Measurements from ENCODE around the gene MELK. TPM values are rescaled to one million over a fixed set of nuclear protein-coding genes. Genes with fewer than 3 reads are reported as not detected.

Gene MELK
- total and polyA plus RNA-seq, 10 donors: 0.64 to 9.3 (median 2.9) TPM

- no peaks in the 10 kb centered on the region for H3K36me3 ChIP-seq
- no peak for TF ChIP-seq POLR2AphosphoS5 (IDR thresholded peaks at IDR 0.05)
- TF ChIP-seq CTCF (IDR thresholded peaks at IDR 0.05 in 8 of 11, conservative IDR thresholded peaks at IDR 0.05 in 3 of 11): no peak
- TF ChIP-seq POLR2A (IDR thresholded peaks at IDR 0.05): no peak
- DNase-seq: no peak
- peaks cover 0 to 7% (median 0%) of the 10 kb centered on the region in 8 donors for H3K9me3 ChIP-seq
- WGBS, 5 donors: 94 to 100% (median 94%) methylated on average over 1 of the region's 1 CpG
- H3K4me1 ChIP-seq: no peaks in the 10 kb centered on the region
- H3K4me3 ChIP-seq: no peak overlapping the region
- no peak overlapping the region for H3K27ac ChIP-seq
- intact Hi-C loops (cut with DNase I; ENCODE audit: low total_unique reads): no loop called here
- H3K27me3 ChIP-seq (replicated peaks in 1 of 7): no peaks in the 10 kb centered on the region
Measured at GRCh38 chr9:36535107-36535506, 37.6 kb upstream of the MELK start.

GRCh38 chr9:36537861-36538260 is 34.8 kb upstream of the MELK start:
- H3K9me3 ChIP-seq: peaks cover 0 to 7% (median 0%) of the 10 kb centered on the region in 8 donors
- DNase-seq: no peak
- H3K27me3 ChIP-seq (replicated peaks in 1 of 7): no peaks in the 10 kb centered on the region
- H3K27ac ChIP-seq: no peak overlapping the region
- no peaks in the 10 kb centered on the region for H3K36me3 ChIP-seq
- intact Hi-C loops (cut with DNase I; ENCODE audit: low total_unique reads): no loop called here
- WGBS, 5 donors: 63 to 74% (median 68%) methylated on average over 4 of the region's 4 CpGs
- no peak overlapping the region for H3K4me3 ChIP-seq
- H3K4me1 ChIP-seq: no peaks in the 10 kb centered on the region
- TF ChIP-seq CTCF (IDR thresholded peaks at IDR 0.05 in 8 of 11, conservative IDR thresholded peaks at IDR 0.05 in 3 of 11) (no peak), POLR2AphosphoS5 (IDR thresholded peaks at IDR 0.05) (no peak), POLR2A (IDR thresholded peaks at IDR 0.05) (no peak)

- Histone ChIP-seq H3K4me1 (no peaks in the 10 kb centered on the region), H3K27ac (no peak overlapping the region), H3K9me3 (no peaks in the 10 kb centered on the region), H3K36me3 (no peaks in the 10 kb centered on the region), H3K4me3 (no peak overlapping the region), H3K27me3 (replicated peaks in 1 of 7) (no peaks in the 10 kb centered on the region)
- intact Hi-C loops (cut with DNase I; ENCODE audit: low total_unique reads): no loop called here
- TF ChIP-seq POLR2A (IDR thresholded peaks at IDR 0.05) (no peak), POLR2AphosphoS5 (IDR thresholded peaks at IDR 0.05) (no peak), CTCF (IDR thresholded peaks at IDR 0.05 in 8 of 11, conservative IDR thresholded peaks at IDR 0.05 in 3 of 11) (no peak)
- no peak for DNase-seq
- WGBS, 5 donors: 87 to 94% (median 88%) methylated on average over 7 of the region's 7 CpGs
Measured at GRCh38 chr9:36542355-36542754, 30.3 kb upstream of the MELK start.

GRCh38 chr9:36543916-36544315 is 28.8 kb upstream of the MELK start:
- Histone ChIP-seq H3K36me3 (no peaks in the 10 kb centered on the region), H3K4me3 (no peak overlapping the region), H3K4me1 (no peaks in the 10 kb centered on the region), H3K9me3 (no peaks in the 10 kb centered on the region), H3K27me3 (replicated peaks in 1 of 7) (peaks cover 0 to 3% (median 0%) of the 10 kb centered on the region in 7 donors), H3K27ac (no peak overlapping the region)
- DNase-seq: no peak
- TF ChIP-seq CTCF (IDR thresholded peaks at IDR 0.05 in 8 of 11, conservative IDR thresholded peaks at IDR 0.05 in 3 of 11): no peak
- TF ChIP-seq POLR2AphosphoS5 (IDR thresholded peaks at IDR 0.05): no peak
- TF ChIP-seq POLR2A (IDR thresholded peaks at IDR 0.05): no peak
- 77 to 93% (median 92%) methylated on average over 7 of the region's 7 CpGs for WGBS, 5 donors
- intact Hi-C loops (cut with DNase I; ENCODE audit: low total_unique reads): no loop called here
